Endothelial cell of umbilical vein (primary cell): ENCODE data around the gene CLEC20A.

ENCODE experiments used
- EZH2 ChIP-seq: IDR thresholded peaks from 2 replicates; pipeline ENCODE4 v1.6.1; 2012; ENCODE audit warnings: borderline replicate concordance, low read depth, mild to moderate bottlenecking, moderate library complexity, low read length, inconsistent platforms; ENCODE audit not compliant: severe bottlenecking
- FOS ChIP-seq: IDR thresholded peaks from 2 replicates; pipeline ENCODE4 v1.6.1; 2011; ENCODE audit warnings: mild to moderate bottlenecking, low read length, moderate library complexity, borderline replicate concordance; ENCODE audit not compliant: insufficient read depth
- POLR2A ChIP-seq: IDR thresholded peaks from 2 replicates; pipeline ENCODE4 v1.6.1; 2012; ENCODE audit warnings: low read depth, mild to moderate bottlenecking, control low read depth, low read length
- TF ChIP-seq, protein P1 (sequence below), 2 donors: IDR thresholded peaks; 1 replicate in 1 of 2; 2 replicates in 1 of 2; pipeline ENCODE4 v1.5.1; 2011; ENCODE audit warnings: low read length in 2 of 2, mild to moderate bottlenecking in 2 of 2, moderate library complexity in 2 of 2, control low read depth in 1 of 2, inconsistent platforms in 1 of 2, low read depth in 1 of 2; ENCODE audit not compliant: insufficient read depth in 1 of 2; ENCODE audit errors: extremely low read depth in 1 of 2
- TF ChIP-seq, protein P2 (sequence below): IDR thresholded peaks from 2 replicates; pipeline ENCODE4 v1.6.1; 2011; ENCODE audit not compliant: insufficient read depth, insufficient read length

DNA sequence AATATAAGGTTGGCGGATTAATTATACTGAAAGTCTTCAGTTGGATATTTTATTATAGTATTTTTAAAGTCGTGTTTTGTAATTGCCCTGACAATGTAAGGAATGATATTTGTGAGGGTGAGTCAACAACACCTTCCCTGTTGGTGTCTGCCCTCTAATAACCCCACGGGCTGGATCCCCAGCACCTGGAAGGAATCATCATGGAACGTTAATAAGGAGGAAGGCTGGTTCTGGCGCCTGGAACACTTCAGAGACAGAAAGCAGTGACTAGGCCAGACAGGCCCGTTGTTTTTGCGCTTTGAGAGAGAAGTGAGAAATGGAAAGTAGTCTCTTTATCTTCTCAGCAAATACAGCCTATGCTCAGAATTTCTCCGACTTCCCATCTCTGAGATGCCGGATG is 47.8 kb upstream of the CLEC20A start:
- no peak for TF ChIP-seq POLR2A
- no peak for TF ChIP-seq FOS
- TF ChIP-seq, protein P1, sequence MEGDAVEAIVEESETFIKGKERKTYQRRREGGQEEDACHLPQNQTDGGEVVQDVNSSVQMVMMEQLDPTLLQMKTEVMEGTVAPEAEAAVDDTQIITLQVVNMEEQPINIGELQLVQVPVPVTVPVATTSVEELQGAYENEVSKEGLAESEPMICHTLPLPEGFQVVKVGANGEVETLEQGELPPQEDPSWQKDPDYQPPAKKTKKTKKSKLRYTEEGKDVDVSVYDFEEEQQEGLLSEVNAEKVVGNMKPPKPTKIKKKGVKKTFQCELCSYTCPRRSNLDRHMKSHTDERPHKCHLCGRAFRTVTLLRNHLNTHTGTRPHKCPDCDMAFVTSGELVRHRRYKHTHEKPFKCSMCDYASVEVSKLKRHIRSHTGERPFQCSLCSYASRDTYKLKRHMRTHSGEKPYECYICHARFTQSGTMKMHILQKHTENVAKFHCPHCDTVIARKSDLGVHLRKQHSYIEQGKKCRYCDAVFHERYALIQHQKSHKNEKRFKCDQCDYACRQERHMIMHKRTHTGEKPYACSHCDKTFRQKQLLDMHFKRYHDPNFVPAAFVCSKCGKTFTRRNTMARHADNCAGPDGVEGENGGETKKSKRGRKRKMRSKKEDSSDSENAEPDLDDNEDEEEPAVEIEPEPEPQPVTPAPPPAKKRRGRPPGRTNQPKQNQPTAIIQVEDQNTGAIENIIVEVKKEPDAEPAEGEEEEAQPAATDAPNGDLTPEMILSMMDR (IDR thresholded peaks at IDR 0.05; ENCODE audit: extremely low read depth in 1 of 2, insufficient read depth in 1 of 2, low read depth in 1 of 2, low read length in 2 of 2), result no peak
- TF ChIP-seq EZH2, result no peak
- TF ChIP-seq, protein P2, sequence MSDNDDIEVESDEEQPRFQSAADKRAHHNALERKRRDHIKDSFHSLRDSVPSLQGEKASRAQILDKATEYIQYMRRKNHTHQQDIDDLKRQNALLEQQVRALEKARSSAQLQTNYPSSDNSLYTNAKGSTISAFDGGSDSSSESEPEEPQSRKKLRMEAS, result no peak
